NCI-H82 (cell line): Measurements from ENCODE around the gene NHS.

Experiments used
- DNase-seq: peaks from one replicate; lab custom pipeline; 2025; lab: John Stamatoyannopoulos, UW

NHS gene

GRCh38 chrX:17779434-17779833 lies 404.4 kb downstream of the NHS start:
- DNase-seq = no peak
